ENCODE results near the gene SNX17.
"Not testable (repeated sequence)": the region's sequence is repeated elsewhere in the genome, so short reads cannot be mapped to it uniquely, and the experiment has no call there.

- TF ChIP-seq POLR2A, CTCF (IDR thresholded peaks at IDR 0.05): not testable (repeated sequence)
Measured at GRCh38 chr2:27425039-27425438, 54.6 kb downstream of the SNX17 start.
